Stimulated activated naive CD8-positive, alpha-beta T cell treated with anti-CD3 and anti-CD28 coated beads, Interleukin-15, Interleukin-2, amounts not matched to agents 100 U/mL and 50 U/mL, for 24 hours (primary cell): ENCODE data around the gene DDX60.

Source experiments
- ATAC-seq: fragments of 150-1000 bp; cut with Tn5 transposase; one replicate; pipeline ENCODE4 v1.10.0; 2021
- DNase-seq: peaks from one replicate; pipeline ENCODE4 v3.0.0; 2021

DDX60 gene

GRCh38 chr4:168208957-168209614 is 109.5 kb downstream of the DDX60 start:
- ATAC-seq, result no peak
- no peak for DNase-seq

GRCh38 chr4:168203233-168203911 is 115.2 kb downstream of the DDX60 start:
- DNase-seq (no peak), ATAC-seq (no peak)

- ATAC-seq (no peak), DNase-seq (no peak)
These were observed 117.9 kb downstream of the DDX60 start for GRCh38 chr4:168200685-168201084.

- ATAC-seq, result no peak
- DNase-seq, result no peak
These were observed 119.1 kb downstream of the DDX60 start for GRCh38 chr4:168199260-168199957.

- DNase-seq (no peak), ATAC-seq (no peak)
These were observed 120.6 kb downstream of the DDX60 start for GRCh38 chr4:168197926-168198325.

GRCh38 chr4:168188754-168189153 is 129.8 kb downstream of the DDX60 start:
- no peak for DNase-seq
- ATAC-seq, result no peak

GRCh38 chr4:168183717-168184571 is 134.6 kb downstream of the DDX60 start:
- no peak for DNase-seq
- ATAC-seq, result no peak

GRCh38 chr4:168177546-168178149 is 140.9 kb downstream of the DDX60 start:
- DNase-seq, result no peak
- no peak for ATAC-seq

GRCh38 chr4:168174308-168174707 is 144.2 kb downstream of the DDX60 start:
- DNase-seq (no peak), ATAC-seq (no peak)

GRCh38 chr4:168167714-168168284 is 150.8 kb downstream of the DDX60 start:
- DNase-seq (no peak), ATAC-seq (no peak)
